ENCODE results near the gene TNS3. TPM values are rescaled to one million over a fixed set of nuclear protein-coding genes. Genes with fewer than 3 reads are reported as not detected.

Gene TNS3
- polyA plus RNA-seq, 1 of the 3 experiments (the other 2 are of a cell fraction): 72.3 TPM

DNA sequence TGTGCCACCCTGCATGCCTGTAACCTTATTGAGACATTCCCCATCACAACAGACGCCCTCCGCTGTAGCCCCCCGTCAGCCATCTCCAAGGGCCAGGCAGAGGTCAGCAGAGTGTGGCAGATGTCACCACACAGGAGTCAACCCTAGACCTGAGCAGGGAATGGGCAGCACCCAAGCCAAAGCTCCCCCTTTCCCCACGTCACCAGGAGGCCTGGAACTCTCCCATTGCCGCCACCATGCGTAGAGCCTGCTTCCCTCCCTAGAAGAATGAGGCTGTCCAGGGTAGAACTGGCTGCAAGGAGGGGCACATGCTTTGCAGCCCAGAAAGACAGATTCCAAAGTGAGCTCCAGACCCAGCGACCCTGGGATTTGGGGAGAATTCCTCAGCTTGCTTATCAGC lies 342.9 kb downstream of the TNS3 start:
- POLR2A ChIA-PET: no interaction called here
- H3K4me3 ChIP-seq (ENCODE audit: low read depth in 2 of 2, low read length in 1 of 2): no peak overlapping the region
- H3K9ac ChIP-seq: no peak overlapping the region
- no peaks in the 10 kb centered on the region for H3K4me1 ChIP-seq (ENCODE audit: control insufficient read depth in 1 of 2, insufficient read depth in 2 of 2, low read depth in 1 of 2, low read length in 1 of 2)
- CTCF ChIA-PET: interaction anchor here (1.5 to 4.3 kb wide), 2 partner anchors 15 to 27 kb away, joined by 3 to 34 read pairs; no protein-coding TSS in a partner anchor
- no peak overlapping the region for H2AFZ ChIP-seq (ENCODE audit: low read depth)
- no peaks in the 10 kb centered on the region for H3K36me3 ChIP-seq (replicated peaks in 1 of 2; ENCODE audit: control insufficient read depth in 1 of 2, insufficient read depth in 2 of 2, low read length in 1 of 2)
- WGBS (ENCODE audit: low lambda C conversion rate): 65% methylated on average over 7 of the region's 7 CpGs
- no peaks in the 10 kb centered on the region for H3F3A ChIP-seq (replicated peaks; ENCODE audit: insufficient read depth)
- H3K9me2 ChIP-seq: no peaks in the 10 kb centered on the region
- H3K4me2 ChIP-seq: no peak overlapping the region
- H4K20me1 ChIP-seq (ENCODE audit: insufficient read depth): no peaks in the 10 kb centered on the region
- H3K79me2 ChIP-seq (ENCODE audit: insufficient read depth): no peaks in the 10 kb centered on the region
- no peaks in the 10 kb centered on the region for H3K9me3 ChIP-seq
- H3K27me3 ChIP-seq (ENCODE audit: insufficient read depth): peaks cover 8% of the 10 kb centered on the region
- H3K27ac ChIP-seq (ENCODE audit: low read depth in 2 of 2, low read length in 1 of 2): no peak overlapping the region
- TF ChIP-seq, protein P1, sequence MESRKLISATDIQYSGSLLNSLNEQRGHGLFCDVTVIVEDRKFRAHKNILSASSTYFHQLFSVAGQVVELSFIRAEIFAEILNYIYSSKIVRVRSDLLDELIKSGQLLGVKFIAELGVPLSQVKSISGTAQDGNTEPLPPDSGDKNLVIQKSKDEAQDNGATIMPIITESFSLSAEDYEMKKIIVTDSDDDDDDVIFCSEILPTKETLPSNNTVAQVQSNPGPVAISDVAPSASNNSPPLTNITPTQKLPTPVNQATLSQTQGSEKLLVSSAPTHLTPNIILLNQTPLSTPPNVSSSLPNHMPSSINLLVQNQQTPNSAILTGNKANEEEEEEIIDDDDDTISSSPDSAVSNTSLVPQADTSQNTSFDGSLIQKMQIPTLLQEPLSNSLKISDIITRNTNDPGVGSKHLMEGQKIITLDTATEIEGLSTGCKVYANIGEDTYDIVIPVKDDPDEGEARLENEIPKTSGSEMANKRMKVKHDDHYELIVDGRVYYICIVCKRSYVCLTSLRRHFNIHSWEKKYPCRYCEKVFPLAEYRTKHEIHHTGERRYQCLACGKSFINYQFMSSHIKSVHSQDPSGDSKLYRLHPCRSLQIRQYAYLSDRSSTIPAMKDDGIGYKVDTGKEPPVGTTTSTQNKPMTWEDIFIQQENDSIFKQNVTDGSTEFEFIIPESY (IDR thresholded peaks at IDR 0.05; ENCODE audit: borderline replicate concordance, low read depth): no peak
- TF ChIP-seq FOSL2 (IDR thresholded peaks at IDR 0.05; ENCODE audit: borderline replicate concordance, low read depth): no peak
- no peak for TF ChIP-seq YY1 (IDR thresholded peaks at IDR 0.05; ENCODE audit: low read depth)
- TF ChIP-seq ELF1 (IDR thresholded peaks at IDR 0.05): no peak
- TF ChIP-seq CHD2 (IDR thresholded peaks at IDR 0.05; ENCODE audit: low read length, partially characterized antibody): no peak
- TF ChIP-seq, protein P2, sequence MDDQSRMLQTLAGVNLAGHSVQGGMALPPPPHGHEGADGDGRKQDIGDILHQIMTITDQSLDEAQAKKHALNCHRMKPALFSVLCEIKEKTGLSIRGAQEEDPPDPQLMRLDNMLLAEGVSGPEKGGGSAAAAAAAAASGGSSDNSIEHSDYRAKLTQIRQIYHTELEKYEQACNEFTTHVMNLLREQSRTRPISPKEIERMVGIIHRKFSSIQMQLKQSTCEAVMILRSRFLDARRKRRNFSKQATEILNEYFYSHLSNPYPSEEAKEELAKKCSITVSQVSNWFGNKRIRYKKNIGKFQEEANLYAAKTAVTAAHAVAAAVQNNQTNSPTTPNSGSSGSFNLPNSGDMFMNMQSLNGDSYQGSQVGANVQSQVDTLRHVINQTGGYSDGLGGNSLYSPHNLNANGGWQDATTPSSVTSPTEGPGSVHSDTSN (IDR thresholded peaks at IDR 0.05): no peak
- DNase-seq: no peak

DNA sequence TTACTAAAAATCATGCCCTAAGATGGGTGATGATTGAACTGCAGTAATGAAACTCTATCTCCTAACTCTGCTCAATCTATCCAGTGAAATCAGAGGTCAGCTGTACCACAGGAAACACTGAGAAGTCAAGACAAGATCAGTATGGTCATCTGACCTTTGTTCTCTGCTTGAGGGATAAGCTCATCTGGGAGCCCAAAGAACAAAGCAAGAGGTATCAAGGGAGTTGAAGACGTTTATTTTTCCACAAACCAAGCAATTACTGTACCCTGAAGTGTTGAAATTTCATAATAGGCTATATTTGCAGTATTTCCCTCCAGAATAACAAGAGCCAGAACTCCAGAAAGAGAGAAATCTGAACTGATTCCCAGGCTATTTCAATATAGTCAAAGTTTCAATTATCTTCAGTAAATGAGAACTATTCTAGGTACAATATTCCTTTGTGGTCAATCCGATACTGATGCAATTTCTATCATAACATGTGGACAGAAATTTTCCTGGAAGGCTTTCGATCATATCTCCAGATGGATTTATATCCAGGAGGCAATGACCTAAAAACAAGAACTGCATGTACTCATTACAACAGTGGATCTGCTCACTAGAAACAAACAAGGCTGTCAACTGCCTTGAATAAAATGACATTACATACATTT lies 345.3 kb downstream of the TNS3 start:
- POLR2A ChIA-PET: no interaction called here
- H3K9ac ChIP-seq: no peak overlapping the region
- H4K20me1 ChIP-seq (ENCODE audit: insufficient read depth): no peaks in the 10 kb centered on the region
- no peak overlapping the region for H3K4me2 ChIP-seq
- no peaks in the 10 kb centered on the region for H3F3A ChIP-seq (replicated peaks; ENCODE audit: insufficient read depth)
- WGBS (ENCODE audit: low lambda C conversion rate): 47% methylated on average over 3 of the region's 3 CpGs
- no peaks in the 10 kb centered on the region for H3K9me3 ChIP-seq
- no peaks in the 10 kb centered on the region for H3K4me1 ChIP-seq (ENCODE audit: control insufficient read depth in 1 of 2, insufficient read depth in 2 of 2, low read depth in 1 of 2, low read length in 1 of 2)
- no peaks in the 10 kb centered on the region for H3K79me2 ChIP-seq (ENCODE audit: insufficient read depth)
- no peak for DNase-seq
- TF ChIP-seq GABPA (IDR thresholded peaks at IDR 0.05; ENCODE audit: low read depth) (no peak), SIN3A (IDR thresholded peaks at IDR 0.05; ENCODE audit: borderline replicate concordance, low read depth, low read length) (no peak), EP300 (IDR thresholded peaks at IDR 0.05; ENCODE audit: borderline replicate concordance in 1 of 2, low read depth in 1 of 2, low read length in 1 of 2) (no peak), RAD21 (IDR thresholded peaks at IDR 0.05; ENCODE audit: low read length) (no peak), RFX5 (IDR thresholded peaks at IDR 0.05; ENCODE audit: low read length) (no peak), MEF2A (IDR thresholded peaks at IDR 0.05; ENCODE audit: borderline replicate concordance, low read depth) (no peak)
- TF ChIP-seq, protein P3, sequence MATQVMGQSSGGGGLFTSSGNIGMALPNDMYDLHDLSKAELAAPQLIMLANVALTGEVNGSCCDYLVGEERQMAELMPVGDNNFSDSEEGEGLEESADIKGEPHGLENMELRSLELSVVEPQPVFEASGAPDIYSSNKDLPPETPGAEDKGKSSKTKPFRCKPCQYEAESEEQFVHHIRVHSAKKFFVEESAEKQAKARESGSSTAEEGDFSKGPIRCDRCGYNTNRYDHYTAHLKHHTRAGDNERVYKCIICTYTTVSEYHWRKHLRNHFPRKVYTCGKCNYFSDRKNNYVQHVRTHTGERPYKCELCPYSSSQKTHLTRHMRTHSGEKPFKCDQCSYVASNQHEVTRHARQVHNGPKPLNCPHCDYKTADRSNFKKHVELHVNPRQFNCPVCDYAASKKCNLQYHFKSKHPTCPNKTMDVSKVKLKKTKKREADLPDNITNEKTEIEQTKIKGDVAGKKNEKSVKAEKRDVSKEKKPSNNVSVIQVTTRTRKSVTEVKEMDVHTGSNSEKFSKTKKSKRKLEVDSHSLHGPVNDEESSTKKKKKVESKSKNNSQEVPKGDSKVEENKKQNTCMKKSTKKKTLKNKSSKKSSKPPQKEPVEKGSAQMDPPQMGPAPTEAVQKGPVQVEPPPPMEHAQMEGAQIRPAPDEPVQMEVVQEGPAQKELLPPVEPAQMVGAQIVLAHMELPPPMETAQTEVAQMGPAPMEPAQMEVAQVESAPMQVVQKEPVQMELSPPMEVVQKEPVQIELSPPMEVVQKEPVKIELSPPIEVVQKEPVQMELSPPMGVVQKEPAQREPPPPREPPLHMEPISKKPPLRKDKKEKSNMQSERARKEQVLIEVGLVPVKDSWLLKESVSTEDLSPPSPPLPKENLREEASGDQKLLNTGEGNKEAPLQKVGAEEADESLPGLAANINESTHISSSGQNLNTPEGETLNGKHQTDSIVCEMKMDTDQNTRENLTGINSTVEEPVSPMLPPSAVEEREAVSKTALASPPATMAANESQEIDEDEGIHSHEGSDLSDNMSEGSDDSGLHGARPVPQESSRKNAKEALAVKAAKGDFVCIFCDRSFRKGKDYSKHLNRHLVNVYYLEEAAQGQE (IDR thresholded peaks at IDR 0.05; ENCODE audit: low read depth, low read length): no peak
- TF ChIP-seq, protein P4, sequence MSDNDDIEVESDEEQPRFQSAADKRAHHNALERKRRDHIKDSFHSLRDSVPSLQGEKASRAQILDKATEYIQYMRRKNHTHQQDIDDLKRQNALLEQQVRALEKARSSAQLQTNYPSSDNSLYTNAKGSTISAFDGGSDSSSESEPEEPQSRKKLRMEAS (IDR thresholded peaks at IDR 0.05; ENCODE audit: low read depth): no peak
- no peaks in the 10 kb centered on the region for H3K9me2 ChIP-seq
- no peak overlapping the region for H2AFZ ChIP-seq (ENCODE audit: low read depth)
- CTCF ChIA-PET: interaction anchor here (0.6 to 2.5 kb wide), 5 partner anchors 15 to 955 kb away, joined by 3 to 10 read pairs (median 3); no protein-coding TSS in a partner anchor
- no peaks in the 10 kb centered on the region for H3K36me3 ChIP-seq (replicated peaks in 1 of 2; ENCODE audit: control insufficient read depth in 1 of 2, insufficient read depth in 2 of 2, low read length in 1 of 2)
- H3K4me3 ChIP-seq (ENCODE audit: low read depth in 2 of 2, low read length in 1 of 2): no peak overlapping the region
- peaks cover 8% of the 10 kb centered on the region for H3K27me3 ChIP-seq (ENCODE audit: insufficient read depth)
- no peak overlapping the region for H3K27ac ChIP-seq (ENCODE audit: low read depth in 2 of 2, low read length in 1 of 2)

Data from SK-N-SH (cell line).